Astrocyte of the cerebellum (primary cell): ENCODE results near the gene ELMO3.

Source experiments
- DNase-seq: peaks from one replicate; pipeline ENCODE4 v3.0.0-alpha.2; 2011; ENCODE audit warnings: low read depth
- H3K4me3 ChIP-seq: 2 replicates; pipeline ENCODE4 v1.5.1; 2011; ENCODE audit warnings: mild to moderate bottlenecking, low read depth, low read length, moderate library complexity
- in situ Hi-C: cut with HindIII; loops from 2 replicates; pipeline ENCODE4 v1.10.0; 2017; ENCODE audit warnings: low sequenced_read_pairs
- TF ChIP-seq, protein P1 (sequence below): IDR thresholded peaks from 2 replicates; pipeline ENCODE4 v1.5.1; 2012; ENCODE audit warnings: low read length, low read depth, moderate library complexity, mild to moderate bottlenecking; ENCODE audit errors: missing control alignments

ELMO3 gene

DNA sequence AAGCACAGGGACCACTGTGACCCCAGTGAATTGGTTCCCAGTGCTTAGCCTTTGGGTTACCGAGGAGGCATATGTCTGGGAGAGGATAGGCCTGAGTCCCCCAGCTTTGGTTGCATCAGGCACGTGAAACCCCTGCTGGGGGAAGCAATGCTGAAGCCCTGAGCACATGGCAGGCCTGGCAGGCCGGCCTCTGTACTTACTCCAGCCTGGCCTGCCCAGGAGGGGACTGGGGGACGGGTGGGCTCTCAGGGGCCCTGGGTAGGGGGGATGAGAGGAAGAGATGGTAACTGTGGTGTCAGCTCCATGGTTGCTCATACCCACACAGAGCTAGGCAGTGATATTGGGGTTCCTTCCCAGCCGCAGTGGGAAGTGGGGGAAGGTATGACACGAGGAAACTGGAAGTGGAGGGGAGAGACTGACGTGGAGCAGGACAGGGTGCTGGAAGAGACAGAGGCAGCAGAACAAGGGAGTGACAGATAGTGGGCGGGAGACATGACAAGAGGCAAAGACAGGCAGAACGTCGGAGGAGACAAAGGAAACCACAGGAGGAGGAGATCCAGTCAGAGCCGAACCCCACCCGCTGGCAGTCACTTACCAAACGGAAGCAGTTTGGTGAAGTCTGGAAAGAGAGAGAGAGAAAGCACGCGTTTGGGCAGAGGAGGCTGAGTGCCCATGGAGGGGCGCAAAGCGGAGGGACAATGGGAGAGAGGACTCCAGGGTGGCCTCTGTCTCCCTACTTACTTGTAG lies 37.1 kb downstream of the ELMO3 start:
- no peak overlapping the region for H3K4me3 ChIP-seq
- in situ Hi-C loops, result no loop called here
- DNase-seq, result no peak
- TF ChIP-seq, protein P1, sequence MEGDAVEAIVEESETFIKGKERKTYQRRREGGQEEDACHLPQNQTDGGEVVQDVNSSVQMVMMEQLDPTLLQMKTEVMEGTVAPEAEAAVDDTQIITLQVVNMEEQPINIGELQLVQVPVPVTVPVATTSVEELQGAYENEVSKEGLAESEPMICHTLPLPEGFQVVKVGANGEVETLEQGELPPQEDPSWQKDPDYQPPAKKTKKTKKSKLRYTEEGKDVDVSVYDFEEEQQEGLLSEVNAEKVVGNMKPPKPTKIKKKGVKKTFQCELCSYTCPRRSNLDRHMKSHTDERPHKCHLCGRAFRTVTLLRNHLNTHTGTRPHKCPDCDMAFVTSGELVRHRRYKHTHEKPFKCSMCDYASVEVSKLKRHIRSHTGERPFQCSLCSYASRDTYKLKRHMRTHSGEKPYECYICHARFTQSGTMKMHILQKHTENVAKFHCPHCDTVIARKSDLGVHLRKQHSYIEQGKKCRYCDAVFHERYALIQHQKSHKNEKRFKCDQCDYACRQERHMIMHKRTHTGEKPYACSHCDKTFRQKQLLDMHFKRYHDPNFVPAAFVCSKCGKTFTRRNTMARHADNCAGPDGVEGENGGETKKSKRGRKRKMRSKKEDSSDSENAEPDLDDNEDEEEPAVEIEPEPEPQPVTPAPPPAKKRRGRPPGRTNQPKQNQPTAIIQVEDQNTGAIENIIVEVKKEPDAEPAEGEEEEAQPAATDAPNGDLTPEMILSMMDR, result no peak

DNA sequence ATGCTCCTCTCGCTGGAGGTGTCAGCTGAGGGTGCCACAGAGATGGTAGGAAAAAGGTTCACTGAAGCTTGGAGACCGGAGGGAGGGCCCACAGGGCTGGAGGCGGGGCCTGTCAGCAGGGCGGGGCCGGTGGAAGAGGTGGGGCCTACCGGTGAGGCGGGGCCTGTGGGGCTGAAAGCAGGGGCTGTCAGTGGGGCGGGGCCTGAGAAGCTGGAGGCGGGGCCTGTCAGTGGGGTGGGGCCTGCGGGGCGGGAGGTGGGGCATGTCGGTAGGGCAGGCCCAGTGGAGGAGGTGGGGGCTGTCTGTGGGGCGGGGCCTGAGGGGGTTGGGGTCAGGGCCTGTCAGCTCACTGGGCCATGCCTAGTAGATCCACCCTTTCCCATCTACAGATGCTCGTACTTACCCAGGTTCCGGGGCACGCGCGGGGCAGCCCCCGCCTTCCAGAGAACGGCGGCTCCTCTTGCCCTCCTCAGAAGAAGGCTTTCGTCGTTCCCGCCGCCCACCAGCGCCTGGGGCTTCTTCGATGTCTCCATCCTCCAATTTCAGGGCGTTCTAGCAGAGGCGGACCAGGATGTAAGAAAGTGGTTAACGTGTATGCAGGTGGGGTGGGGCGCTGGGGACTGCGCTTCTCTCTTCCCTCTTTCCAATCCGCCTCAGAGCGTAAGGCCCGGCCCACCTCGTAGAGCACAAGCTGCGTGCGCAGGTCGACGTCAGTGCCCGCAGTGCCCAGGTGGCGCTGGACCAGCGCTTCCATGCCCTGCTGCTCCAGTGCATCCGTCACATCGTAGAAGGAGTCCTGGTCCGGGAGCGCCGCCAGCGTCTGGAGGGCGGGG lies 37.8 kb downstream of the ELMO3 start:
- DNase-seq, result no peak
- in situ Hi-C loops, result no loop called here
- TF ChIP-seq, protein P1, result no peak
- no peak overlapping the region for H3K4me3 ChIP-seq

DNA sequence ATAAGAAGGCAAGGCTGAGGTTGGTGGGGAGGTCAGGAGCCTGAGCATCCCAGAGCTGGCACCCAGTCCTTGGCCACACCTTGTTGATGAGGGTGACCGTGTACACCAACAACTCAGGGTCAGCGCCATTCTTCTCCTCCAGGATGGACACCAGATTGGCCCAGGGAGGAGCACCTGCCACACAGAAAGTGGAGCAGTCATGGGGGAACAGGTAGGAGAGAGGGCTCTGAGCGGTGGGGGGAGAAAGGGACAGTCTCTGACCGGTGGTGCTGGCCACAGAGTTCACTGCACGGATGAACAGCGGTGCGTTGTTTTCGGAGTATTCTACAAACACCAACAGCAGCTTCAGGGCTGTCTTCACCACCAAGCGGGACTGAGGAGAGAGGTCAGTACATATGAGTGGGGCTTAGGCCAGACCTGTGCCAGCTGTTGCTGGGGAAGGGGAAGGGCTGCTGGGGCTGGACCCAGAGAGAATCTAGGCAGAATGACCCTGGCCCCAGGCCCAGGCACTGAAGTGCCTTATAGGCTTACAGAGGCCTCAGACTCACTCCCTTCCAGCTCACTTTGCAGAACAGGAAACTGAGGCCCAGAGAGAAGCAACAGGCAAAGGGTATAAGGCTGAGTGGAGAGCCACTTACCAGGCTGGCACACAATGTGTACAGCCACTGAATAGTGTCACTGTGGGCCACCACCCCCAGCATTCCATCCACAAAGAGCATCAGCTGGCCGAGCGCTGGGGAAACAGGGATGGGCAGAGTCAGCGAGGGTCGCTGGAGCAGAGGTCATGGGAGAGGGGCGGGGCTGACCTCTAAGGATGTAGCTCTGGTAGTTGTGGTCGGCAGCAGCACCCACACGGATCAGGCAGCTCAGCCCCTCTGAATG lies 38.7 kb downstream of the ELMO3 start:
- no peak for DNase-seq
- H3K4me3 ChIP-seq, result no peak overlapping the region
- in situ Hi-C loops, result no loop called here
- TF ChIP-seq, protein P1, result no peak

DNA sequence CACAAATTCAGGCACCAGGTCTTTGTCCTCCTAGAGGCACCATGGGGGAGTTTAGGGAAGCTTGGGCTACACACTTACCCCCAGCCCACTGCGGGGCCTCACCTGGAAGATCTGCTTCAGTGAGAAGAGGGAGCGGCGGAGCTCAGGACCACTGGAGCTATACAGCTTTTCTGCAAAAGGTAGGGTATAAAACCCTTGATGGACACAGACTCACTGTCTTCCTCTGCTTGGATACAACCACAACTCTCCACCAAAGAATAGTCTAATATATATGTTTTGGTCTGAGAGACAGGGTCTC lies 39.3 kb downstream of the ELMO3 start:
- in situ Hi-C loops, result no loop called here

DNA sequence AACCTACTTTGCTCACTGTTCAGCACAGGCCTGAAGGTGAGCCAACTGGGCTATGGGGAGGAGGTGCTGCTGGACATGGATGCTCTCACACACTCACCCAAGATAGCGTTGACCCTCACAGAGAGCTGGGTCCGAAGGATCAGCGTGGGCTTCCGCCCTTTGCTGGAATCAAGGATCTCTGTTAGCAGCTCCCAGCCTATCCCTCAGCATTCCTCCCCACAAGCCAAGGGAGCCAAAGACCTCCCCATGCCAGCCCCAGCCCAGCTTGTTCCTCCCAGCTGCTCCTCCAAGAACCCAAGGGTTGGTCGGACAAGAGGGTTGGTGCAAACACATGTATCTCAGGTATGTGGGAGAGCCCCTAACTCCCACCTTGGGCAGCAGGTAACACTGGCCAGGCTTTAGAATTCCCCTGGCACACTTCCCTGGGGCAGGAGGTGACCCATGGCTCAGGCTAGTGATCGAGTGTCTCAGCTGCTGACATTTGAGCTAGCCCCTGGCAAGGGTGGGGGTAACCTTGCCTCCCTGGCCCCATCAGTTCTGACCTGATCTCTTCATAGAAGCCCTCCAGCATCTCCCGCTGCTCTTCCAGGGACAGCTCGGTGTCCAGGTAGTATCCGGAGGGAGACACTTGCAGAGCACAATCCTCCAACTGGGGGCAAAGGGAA lies 40.0 kb downstream of the ELMO3 start:
- no peak overlapping the region for H3K4me3 ChIP-seq
- no peak for DNase-seq
- TF ChIP-seq, protein P1, result no peak
- in situ Hi-C loops, result no loop called here

More for the DNA sequence above, 39.3 kb downstream of the ELMO3 start:
- TF ChIP-seq, protein P1, result no peak
- DNase-seq, result no peak
- H3K4me3 ChIP-seq, result no peak overlapping the region

DNA sequence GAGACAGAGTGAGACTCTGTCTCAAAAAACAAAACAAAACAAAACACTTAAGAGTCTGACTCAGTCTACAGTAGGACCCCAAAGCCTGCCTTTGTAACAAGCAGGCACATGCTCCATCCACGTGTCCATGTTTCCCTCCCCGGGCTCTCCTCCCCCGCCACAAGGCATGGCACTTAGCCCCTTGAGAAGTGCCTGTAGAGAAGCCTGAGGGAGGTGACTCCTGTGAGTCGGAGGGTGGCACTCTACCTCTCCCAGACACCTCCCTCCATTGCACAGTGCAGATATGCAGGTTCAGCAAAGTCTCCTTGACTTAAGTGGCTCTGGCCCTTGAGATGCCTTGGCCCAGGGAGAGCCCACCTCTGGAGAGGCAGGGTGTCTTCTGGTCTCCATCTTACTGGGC lies 41.6 kb downstream of the ELMO3 start:
- no peak for DNase-seq
- in situ Hi-C loops, result no loop called here
- H3K4me3 ChIP-seq, result no peak overlapping the region
- TF ChIP-seq, protein P1, result no peak
